Dermis microvascular lymphatic vessel endothelial cell (primary cell): ENCODE measurements around the gene IGFBP6. TPM values are rescaled to one million over a fixed set of nuclear protein-coding genes. Genes with fewer than 3 reads are reported as not detected.

Source experiments
- DNase-seq, 2 donors: peaks; one replicate each; pipeline versions ENCODE4 v3.0.0 to v3.0.0-alpha.2; 2010; ENCODE audit warnings: low read depth in 2 of 2
- total RNA-seq: library from RNA; depleted of rRNA; stranded (reverse); fragments of >200 nt; gene quantifications from 2 replicates; pipeline ENCODE4 v1.2.1, GENCODE V29; 2014

Gene IGFBP6
- total RNA-seq, 1 donor from 2014 or later = 6.9 TPM

- DNase-seq = no peak
These were observed 38.6 kb upstream of the IGFBP6 start for GRCh38 chr12:53058674-53059433.

- DNase-seq = no peak
These were observed 37.9 kb upstream of the IGFBP6 start for GRCh38 chr12:53059434-53060063.

- DNase-seq = no peak
These were observed 37.3 kb upstream of the IGFBP6 start for GRCh38 chr12:53060064-53060720.

- DNase-seq = no peak
These were observed 36.7 kb upstream of the IGFBP6 start for GRCh38 chr12:53060721-53061276.

- DNase-seq = no peak
These were observed 36.0 kb upstream of the IGFBP6 start for GRCh38 chr12:53061404-53062010.

GRCh38 chr12:53062011-53062961, 35.2 kb upstream of the IGFBP6 start:
- no peak for DNase-seq

GRCh38 chr12:53062977-53063707, 34.3 kb upstream of the IGFBP6 start:
- DNase-seq = no peak

- DNase-seq = no peak
These were observed 33.5 kb upstream of the IGFBP6 start for GRCh38 chr12:53063708-53064612.

- DNase-seq = no peak
These were observed 32.6 kb upstream of the IGFBP6 start for GRCh38 chr12:53064613-53065436.

GRCh38 chr12:53065470-53065869, 32.0 kb upstream of the IGFBP6 start:
- DNase-seq = no peak

GRCh38 chr12:53065975-53066931, 31.2 kb upstream of the IGFBP6 start:
- DNase-seq = peak; percentile 46 to 80

- no peak for DNase-seq
These were observed 30.1 kb upstream of the IGFBP6 start for GRCh38 chr12:53067074-53067992.

- no peak for DNase-seq
These were observed 29.3 kb upstream of the IGFBP6 start for GRCh38 chr12:53067993-53068770.

GRCh38 chr12:53068811-53069585, 28.5 kb upstream of the IGFBP6 start:
- DNase-seq = no peak
